GM21515 (cell line): ENCODE results near the gene ZSWIM6.
A peak's percentile ranks its signal among the peaks of the same experiment; 100 is the strongest.

Experiments
- ATAC-seq: cut with Tn5 transposase; IDR thresholded peaks from one replicate; pipeline ENCODE4 v1.9.1; 2021; ENCODE audit not compliant: unreplicated experiment

ZSWIM6 gene

GRCh38 chr5:61331407-61332357 lies at the start of gene ZSWIM6:
Gene ZSWIM6 (plus strand): TSS chr5:61332258. CDS start chr5:61332273, 15 bp downstream.
- ATAC-seq, result peak; percentile 72

- no peak for ATAC-seq
Observed at GRCh38 chr5:61283471-61283870, 48.6 kb upstream of the ZSWIM6 start.

GRCh38 chr5:61285531-61285930 lies 46.5 kb upstream of the ZSWIM6 start:
- no peak for ATAC-seq

- no peak for ATAC-seq
Observed at GRCh38 chr5:61286446-61287132, 45.5 kb upstream of the ZSWIM6 start.

- ATAC-seq, result no peak
Observed at GRCh38 chr5:61287474-61287873, 44.6 kb upstream of the ZSWIM6 start.

GRCh38 chr5:61289241-61289640 lies 42.8 kb upstream of the ZSWIM6 start:
- ATAC-seq, result no peak

GRCh38 chr5:61289669-61290306 lies 42.3 kb upstream of the ZSWIM6 start:
- no peak for ATAC-seq

- no peak for ATAC-seq
Observed at GRCh38 chr5:61290791-61291210, 41.3 kb upstream of the ZSWIM6 start.

GRCh38 chr5:61292062-61292657 lies 39.9 kb upstream of the ZSWIM6 start:
- no peak for ATAC-seq

GRCh38 chr5:61293071-61293470 lies 39.0 kb upstream of the ZSWIM6 start:
- ATAC-seq, result no peak

GRCh38 chr5:61293873-61294272 lies 38.2 kb upstream of the ZSWIM6 start:
- no peak for ATAC-seq

GRCh38 chr5:61295365-61295764 lies 36.7 kb upstream of the ZSWIM6 start:
- ATAC-seq, result no peak

- ATAC-seq, result no peak
Observed at GRCh38 chr5:61298066-61298465, 34.0 kb upstream of the ZSWIM6 start.

GRCh38 chr5:61298580-61298979 lies 33.5 kb upstream of the ZSWIM6 start:
- ATAC-seq, result no peak

GRCh38 chr5:61299261-61299681 lies 32.8 kb upstream of the ZSWIM6 start:
- ATAC-seq, result no peak

- ATAC-seq, result no peak
Observed at GRCh38 chr5:61301341-61302199, 30.5 kb upstream of the ZSWIM6 start.

- no peak for ATAC-seq
Observed at GRCh38 chr5:61302200-61302563, 29.9 kb upstream of the ZSWIM6 start.

GRCh38 chr5:61303346-61303745 lies 28.7 kb upstream of the ZSWIM6 start:
- ATAC-seq, result no peak

GRCh38 chr5:61304590-61305381 lies 27.3 kb upstream of the ZSWIM6 start:
- ATAC-seq, result no peak
